SK-N-SH (cell line): ENCODE results near the gene TEX52. TPM values are rescaled to one million over a fixed set of nuclear protein-coding genes. Genes with fewer than 3 reads are reported as not detected.

Experiments used
- CTCF ChIA-PET: fragments of 300-600, 350-600 bp; formaldehyde crosslinking; extraction: SDS; loops from one replicate; lab custom pipeline; 2021; lab: Yijun Ruan, JAX
- POLR2A ChIA-PET: fragments of 350-600 bp; sonication (Branson Sonifier 250); formaldehyde crosslinking; extraction: SDS; loops from one replicate; lab custom pipeline; 2020; ENCODE audit warnings: antibody characterized with exemption, inconsistent platforms; lab: Yijun Ruan, JAX
- DNase-seq: peaks from one replicate; pipeline ENCODE4 v3.0.0; 2012
- H2AFZ ChIP-seq: fragments of 200-600 bp; sonication (generic); 2 replicates; pipeline ENCODE4 v1.8.1; 2016; ENCODE audit warnings: antibody characterized with exemption, mild to moderate bottlenecking, low read depth
- H3F3A ChIP-seq: fragments of 200-600 bp; sonication (generic); replicated peaks from 2 replicates; pipeline ENCODE3; 2016; ENCODE audit warnings: antibody characterized with exemption, mild to moderate bottlenecking; ENCODE audit not compliant: insufficient read depth
- H3K27ac ChIP-seq, 2 experiments: fragments of 200-500 bp in 1 of 2; fragments of 200-600 bp in 1 of 2; sonication (Bioruptor generic) in 1 of 2; sonication (generic), shearing (Covaris generic) in 1 of 2; 2 replicates each; pipeline versions ENCODE4 v1.5.1 to v1.6.1; 2014 to 2016; ENCODE audit warnings: low read depth in 2 of 2, inconsistent platforms in 1 of 2, low read length in 1 of 2, mild to moderate bottlenecking in 1 of 2, mixed read lengths in 1 of 2
- H3K27me3 ChIP-seq: fragments of 200-600 bp; sonication (generic), shearing (Covaris generic); 2 replicates; pipeline ENCODE4 v1.6.1; 2016; ENCODE audit warnings: mixed run types; ENCODE audit not compliant: insufficient read depth
- H3K36me3 ChIP-seq, 2 experiments: fragments of 200-500 bp in 1 of 2; fragments of 200-600 bp in 1 of 2; sonication (Bioruptor generic) in 1 of 2; sonication (generic) in 1 of 2; replicated peaks in 1 of 2; 2 replicates each; pipeline versions ENCODE3 to v1.5.1; 2014 to 2016; ENCODE audit warnings: low read length in 1 of 2, mild to moderate bottlenecking in 1 of 2; ENCODE audit not compliant: insufficient read depth in 2 of 2, control insufficient read depth in 1 of 2
- H3K4me1 ChIP-seq, 2 experiments: fragments of 200-500 bp in 1 of 2; fragments of 200-600 bp in 1 of 2; sonication (Bioruptor generic) in 1 of 2; sonication (generic), shearing (Covaris generic) in 1 of 2; 2 replicates each; pipeline versions ENCODE4 v1.5.1 to v1.6.1; 2014 to 2016; ENCODE audit warnings: low read depth in 1 of 2, low read length in 1 of 2, mixed run types in 1 of 2; ENCODE audit not compliant: insufficient read depth in 2 of 2, control insufficient read depth in 1 of 2
- H3K4me2 ChIP-seq: fragments of 200-600 bp; sonication (generic), shearing (Covaris generic); 2 replicates; pipeline ENCODE4 v1.6.1; 2017; ENCODE audit warnings: mixed run types
- H3K4me3 ChIP-seq, 2 experiments: fragments of 200-500 bp in 1 of 2; fragments of 200-600 bp in 1 of 2; sonication (Bioruptor generic) in 1 of 2; sonication (generic), shearing (Covaris generic) in 1 of 2; 2 replicates each; pipeline versions ENCODE4 v1.5.1 to v1.8.1; 2014 to 2016; ENCODE audit warnings: low read depth in 2 of 2, inconsistent platforms in 1 of 2, low read length in 1 of 2, mild to moderate bottlenecking in 1 of 2, mixed read lengths in 1 of 2, moderate library complexity in 1 of 2
- H3K79me2 ChIP-seq: fragments of 200-600 bp; sonication (generic); 2 replicates; pipeline ENCODE4 v1.8.1; 2017; ENCODE audit warnings: mild to moderate bottlenecking; ENCODE audit not compliant: insufficient read depth
- H3K9ac ChIP-seq: fragments of 200-600 bp; sonication (generic); 2 replicates; pipeline ENCODE4 v1.6.1; 2017; ENCODE audit warnings: mixed run types
- H3K9me2 ChIP-seq: fragments of 200-600 bp; sonication (generic); 2 replicates; pipeline ENCODE4 v1.6.1; 2017; ENCODE audit warnings: mixed run types
- H3K9me3 ChIP-seq: fragments of 200-600 bp; sonication (generic); 2 replicates; pipeline ENCODE4 v1.6.1; 2017; ENCODE audit warnings: mixed run types, mild to moderate bottlenecking, moderate library complexity
- H4K20me1 ChIP-seq: fragments of 200-600 bp; sonication (generic); 2 replicates; pipeline ENCODE4 v1.6.1; 2017; ENCODE audit warnings: mild to moderate bottlenecking, mixed run types; ENCODE audit not compliant: insufficient read depth
- EP300 ChIP-seq, 2 experiments: IDR thresholded peaks; 2 replicates each; pipeline versions ENCODE4 v1.4.0 to v1.6.1; 2012; ENCODE audit warnings: borderline replicate concordance in 1 of 2, low read depth in 1 of 2, low read length in 1 of 2
- EZH2phosphoT487 ChIP-seq: fragments of 200-600 bp; sonication (generic); IDR thresholded peaks from 2 replicates; pipeline ENCODE4 v1.6.1; 2017; ENCODE audit warnings: low read depth, mixed run types, mild to moderate bottlenecking, antibody characterized with exemption, moderate library complexity, borderline replicate concordance
- FOXJ3 ChIP-seq: sonication (generic); formaldehyde crosslinking; IDR thresholded peaks from 2 replicates; pipeline ENCODE4 v1.5.1; 2020; ENCODE audit warnings: mild to moderate bottlenecking, missing genetic modification reagents
- FOXM1 ChIP-seq: IDR thresholded peaks from 2 replicates; pipeline ENCODE4 v1.4.0; 2012; ENCODE audit warnings: low read depth, mild to moderate bottlenecking
- GATA2 ChIP-seq: sonication (generic); formaldehyde crosslinking; IDR thresholded peaks from 2 replicates; pipeline ENCODE4 v1.5.0; 2020; ENCODE audit warnings: mild to moderate bottlenecking, missing genetic modification reagents
- JUND ChIP-seq: IDR thresholded peaks from 2 replicates; pipeline ENCODE4 v1.4.0; 2012
- MXI1 ChIP-seq: IDR thresholded peaks from 2 replicates; pipeline ENCODE4 v1.6.1; 2012; ENCODE audit warnings: mild to moderate bottlenecking, low read depth, low read length, improper control_type of control experiment
- NRF1 ChIP-seq: IDR thresholded peaks from 2 replicates; pipeline ENCODE4 v1.6.1; 2012; ENCODE audit warnings: low read depth, mild to moderate bottlenecking, low read length
- PBX3 ChIP-seq: IDR thresholded peaks from 2 replicates; pipeline ENCODE4; 2012
- REST ChIP-seq: IDR thresholded peaks from 2 replicates; pipeline ENCODE4 v1.6.1; 2012; ENCODE audit warnings: mild to moderate bottlenecking, low read depth, low read length, moderate library complexity
- RXRA ChIP-seq: IDR thresholded peaks from 2 replicates; pipeline ENCODE4 v1.4.0; 2012; ENCODE audit warnings: low read depth, mild to moderate bottlenecking, borderline replicate concordance
- SMC3 ChIP-seq: IDR thresholded peaks from 2 replicates; pipeline ENCODE4 v1.6.1; 2012; ENCODE audit warnings: low read depth, low read length, improper control_type of control experiment
- TAF1 ChIP-seq: IDR thresholded peaks from 2 replicates; pipeline ENCODE4 v1.6.1; 2012; ENCODE audit warnings: low read depth, mild to moderate bottlenecking, low read length, moderate library complexity, borderline replicate concordance
- YY1 ChIP-seq: IDR thresholded peaks from 2 replicates; pipeline ENCODE4 v1.4.0; 2012; ENCODE audit warnings: low read depth, mild to moderate bottlenecking
- ZBTB33 ChIP-seq: IDR thresholded peaks from 2 replicates; pipeline ENCODE4 v1.4.0; 2012; ENCODE audit warnings: low read depth, borderline replicate concordance
- WGBS: methylation state at CpG from one replicate; pipeline ENCODE4 v1.1.6; 2017; ENCODE audit warnings: low lambda C conversion rate; 5-methylcytosine and 5-hydroxymethylcytosine counted together
- polyA plus RNA-seq, 3 experiments: library from polyadenylated mRNA; depleted of rRNA; stranded (reverse); fragments of >200 nt; gene quantifications; 2 replicates each; pipeline ENCODE4 v1.2.3, GENCODE V29; 2012

The TEX52 gene
- polyA plus RNA-seq, 1 of the 3 experiments (the other 2 are of a cell fraction), result not detected

GRCh38 chr12:2897418-2897817, 40.6 kb upstream of the TEX52 start:
- H2AFZ ChIP-seq, result no peak overlapping the region
- H3K9ac ChIP-seq, result no peak overlapping the region
- peaks cover 98% of the 10 kb centered on the region for H3K79me2 ChIP-seq
- H3K27ac ChIP-seq, result no peak overlapping the region
- H3K9me3 ChIP-seq, result no peaks in the 10 kb centered on the region
- POLR2A ChIA-PET, result no interaction called here
- peaks cover 11% of the 10 kb centered on the region for H3F3A ChIP-seq
- H3K4me2 ChIP-seq, result no peak overlapping the region
- H3K4me3 ChIP-seq, result no peak overlapping the region
- WGBS, result 97% methylated on average over 5 of the region's 5 CpGs
- no peak for TF ChIP-seq MXI1
- no peak for TF ChIP-seq JUND
- TF ChIP-seq FOXJ3, result no peak
- TF ChIP-seq GATA2, result no peak
- TF ChIP-seq NRF1, result no peak
- no peak for TF ChIP-seq EP300 (IDR thresholded peaks at IDR 0.05; ENCODE audit: borderline replicate concordance in 1 of 2, low read depth in 1 of 2, low read length in 1 of 2)
- no peak for TF ChIP-seq YY1
- TF ChIP-seq, all 33 proteins: peak for 0
- DNase-seq, result no peak
- CTCF ChIA-PET, result no interaction called here
- no peaks in the 10 kb centered on the region for H3K27me3 ChIP-seq
- H3K36me3 ChIP-seq, result peaks cover 0 to 6% of the 10 kb centered on the region in 2 experiments
- no peaks in the 10 kb centered on the region for H3K9me2 ChIP-seq
- peaks cover 2 to 14% of the 10 kb centered on the region in 2 experiments; a peak in 3 of 4 replicates for H3K4me1 ChIP-seq
- peaks cover 62% of the 10 kb centered on the region for H4K20me1 ChIP-seq

GRCh38 chr12:2895511-2895910, 38.7 kb upstream of the TEX52 start:
- peaks cover 94% of the 10 kb centered on the region for H3K79me2 ChIP-seq
- CTCF ChIA-PET, result interaction anchor here (1.2 to 1.6 kb wide), 2 partner anchors 10 to 49 kb away, joined by 4 to 8 read pairs; no protein-coding TSS in a partner anchor

More at GRCh38 chr12:2895511-2895910, 38.7 kb upstream of the TEX52 start:
- no peak overlapping the region for H3K27ac ChIP-seq
- H3K36me3 ChIP-seq, result peaks cover 0 to 6% of the 10 kb centered on the region in 2 experiments
- no peak overlapping the region for H3K4me2 ChIP-seq
- no peaks in the 10 kb centered on the region for H3K9me2 ChIP-seq
- H3K27me3 ChIP-seq, result no peaks in the 10 kb centered on the region
- no peak overlapping the region for H2AFZ ChIP-seq
- WGBS, result 86% methylated on average over 2 of the region's 2 CpGs
- H3K9me3 ChIP-seq, result no peaks in the 10 kb centered on the region
- POLR2A ChIA-PET, result no interaction called here
- H3K4me3 ChIP-seq, result no peak overlapping the region
- H3K9ac ChIP-seq, result no peak overlapping the region
- peaks cover 5 to 22% of the 10 kb centered on the region in 2 experiments; a peak in 2 of 4 replicates for H3K4me1 ChIP-seq
- H4K20me1 ChIP-seq, result peaks cover 56% of the 10 kb centered on the region
- no peak for DNase-seq
- TF ChIP-seq FOXM1, result no peak
- no peak for TF ChIP-seq ZBTB33
- TF ChIP-seq SMC3, result no peak
- TF ChIP-seq TAF1, result no peak
- TF ChIP-seq REST, result no peak
- no peak for TF ChIP-seq PBX3
- TF ChIP-seq RXRA, result no peak
- no peak for TF ChIP-seq EZH2phosphoT487
- TF ChIP-seq GATA2, result no peak
- TF ChIP-seq, all 33 proteins: peak for 0
- H3F3A ChIP-seq, result peaks cover 23% of the 10 kb centered on the region
